H1 (cell line): ENCODE results near the gene SCAI. TPM values are rescaled to one million over a fixed set of nuclear protein-coding genes. Genes with fewer than 3 reads are reported as not detected.

Experiments used
- ASH2L ChIP-seq: fragments of 200-600, 300-600 bp; sonication (generic); IDR thresholded peaks from one replicate; pipeline ENCODE4 v1.7.1; 2017; ENCODE audit warnings: low read length
- ATF3 ChIP-seq: IDR thresholded peaks from 2 replicates; pipeline ENCODE4 v1.6.1; 2011; ENCODE audit warnings: low read depth, mild to moderate bottlenecking, low read length; ENCODE audit not compliant: insufficient read depth
- BCL11A ChIP-seq, 2 experiments: IDR thresholded peaks; one replicate each; pipeline ENCODE4 v1.6.1; 2011; ENCODE audit warnings: low read depth in 2 of 2, low read length in 2 of 2, mild to moderate bottlenecking in 2 of 2
- CBX5 ChIP-seq: fragments of 300-800, 300-1000 bp; sonication (generic); IDR thresholded peaks from 2 replicates; pipeline ENCODE4 v1.7.1; 2016; ENCODE audit warnings: antibody characterized with exemption, low read length, low read depth
- CEBPB ChIP-seq: IDR thresholded peaks from 2 replicates; pipeline ENCODE4 v1.6.1; 2012; ENCODE audit warnings: low read depth, low read length
- CREB1 ChIP-seq: IDR thresholded peaks from 2 replicates; pipeline ENCODE4 v1.6.1; 2012; ENCODE audit warnings: inconsistent platforms
- EGR1 ChIP-seq: IDR thresholded peaks from 2 replicates; pipeline ENCODE4 v1.6.1; 2011; ENCODE audit warnings: low read depth, low read length, borderline replicate concordance
- EZH2 ChIP-seq: fragments of 200-600 bp; sonication (generic); IDR thresholded peaks from 2 replicates; pipeline ENCODE4 v1.7.1; 2012; ENCODE audit warnings: low read depth, mild to moderate bottlenecking, moderate library complexity, low read length, inconsistent platforms; ENCODE audit not compliant: severe bottlenecking
- HDAC2 ChIP-seq, 2 experiments: fragments of 300-600 bp in 1 of 2; sonication (generic) in 1 of 2; IDR thresholded peaks; 2 replicates each; pipeline ENCODE4 v1.6.1; 2011 to 2012; ENCODE audit warnings: low read depth in 2 of 2, low read length in 2 of 2, mild to moderate bottlenecking in 2 of 2, moderate library complexity in 2 of 2, borderline replicate concordance in 1 of 2, inconsistent platforms in 1 of 2
- JUN ChIP-seq: IDR thresholded peaks from 2 replicates; pipeline ENCODE4 v1.6.1; 2011; ENCODE audit warnings: low read depth, mild to moderate bottlenecking, improper control_type of control experiment, low read length
- KDM1A ChIP-seq: fragments of 200-600, 300-600 bp; sonication (generic); IDR thresholded peaks from 2 replicates; pipeline ENCODE4 v1.7.1; 2016; ENCODE audit warnings: mild to moderate bottlenecking, low read length, borderline replicate concordance
- KDM4A ChIP-seq: IDR thresholded peaks from one replicate; pipeline ENCODE4 v1.7.1; 2012; ENCODE audit warnings: low read depth, mild to moderate bottlenecking, moderate library complexity, low read length, inconsistent platforms; ENCODE audit not compliant: severe bottlenecking
- POLR2AphosphoS5 ChIP-seq: IDR thresholded peaks from 2 replicates; pipeline ENCODE4 v1.6.1; 2011; ENCODE audit warnings: low read depth, low read length
- RBBP5 ChIP-seq: IDR thresholded peaks from 2 replicates; pipeline ENCODE4 v1.7.1; 2012; ENCODE audit warnings: low read depth, mild to moderate bottlenecking, inconsistent platforms, low read length, moderate library complexity, borderline replicate concordance
- RXRA ChIP-seq: IDR thresholded peaks from 2 replicates; pipeline ENCODE4 v1.6.1; 2011; ENCODE audit warnings: low read depth, mild to moderate bottlenecking, low read length, moderate library complexity; ENCODE audit not compliant: insufficient read depth
- SAP30 ChIP-seq: fragments of 300-600 bp; sonication (generic); IDR thresholded peaks from 2 replicates; pipeline ENCODE4 v1.7.1; 2012; ENCODE audit warnings: low read length, moderate library complexity, mild to moderate bottlenecking, inconsistent platforms; ENCODE audit not compliant: insufficient read depth, insufficient replicate concordance
- SIRT6 ChIP-seq: IDR thresholded peaks from one replicate; pipeline ENCODE4 v1.7.1; 2012; ENCODE audit warnings: low read length, inconsistent platforms
- SIX5 ChIP-seq: IDR thresholded peaks from 2 replicates; pipeline ENCODE4 v1.6.1; 2011; ENCODE audit warnings: mild to moderate bottlenecking, low read depth, low read length
- SP2 ChIP-seq: IDR thresholded peaks from 2 replicates; pipeline ENCODE4 v1.6.1; 2012; ENCODE audit warnings: mild to moderate bottlenecking, low read length, inconsistent platforms
- SP4 ChIP-seq: IDR thresholded peaks from 2 replicates; pipeline ENCODE4 v1.6.1; 2012; ENCODE audit warnings: low read length, inconsistent platforms
- SRF ChIP-seq: IDR thresholded peaks from 2 replicates; pipeline ENCODE4 v1.6.1; 2011; ENCODE audit warnings: mild to moderate bottlenecking, low read depth, low read length, moderate library complexity
- SUZ12 ChIP-seq: fragments of 200-600 bp; sonication (generic); IDR thresholded peaks from 2 replicates; pipeline ENCODE4 v1.6.1; 2012; ENCODE audit warnings: mild to moderate bottlenecking, inconsistent platforms, low read length, moderate library complexity, mixed read lengths
- TAF1 ChIP-seq: IDR thresholded peaks from 2 replicates; pipeline ENCODE4 v1.6.1; 2011; ENCODE audit warnings: mild to moderate bottlenecking, low read depth, low read length
- ZNF274 ChIP-seq: IDR thresholded peaks from 2 replicates; pipeline ENCODE4 v1.7.0; 2012; ENCODE audit warnings: low read length, borderline replicate concordance; ENCODE audit errors: extremely low read depth
- polyA plus RNA-seq, 7 experiments: library from polyadenylated mRNA; depleted of rRNA in 3 of 7; stranded (reverse) in 5 of 7; unstranded in 2 of 7; fragments of >200 nt in 5 of 7; fragments of 200-250 nt in 2 of 7; gene quantifications; 1 replicate in 5 of 7; 2 replicates in 1 of 7; 4 replicates in 1 of 7; pipeline versions ENCODE4 v1.2.1 to v1.2.3, GENCODE V29; 2011 to 2013; ENCODE audit warnings: missing spikeins in 2 of 7, mixed read lengths in 2 of 7
- total RNA-seq: library from RNA; stranded (reverse); fragmentation: NEBNext Ultra II Directional; extraction: Animal tissue kit (Norgen Biotek cat#: 25700); gene quantifications from 2 replicates; pipeline ENCODE4 v1.2.1, GENCODE V29; 2021

Gene SCAI
- total and polyA plus RNA-seq, 2 of the 8 experiments (the other 6 are each of a cell fraction or from before 2014, with no cell fraction given) = 6.4 to 19.8 TPM

GRCh38 chr9:125143377-125144090 is at the start of gene SCAI (continued):
- TF ChIP-seq SP2 (peak; percentile 84), POLR2AphosphoS5 (peak; percentile 65; the same call in 1 of the 2 replicates), BCL11A (IDR thresholded peaks at IDR 0.05; ENCODE audit: low read depth in 2 of 2, low read length in 2 of 2) (no peak), EGR1 (no peak), ZNF274 (no peak), SAP30 (no peak), RXRA (no peak), HDAC2 (IDR thresholded peaks at IDR 0.05; ENCODE audit: borderline replicate concordance in 1 of 2, low read depth in 2 of 2, low read length in 2 of 2) (no peak), CBX5 (no peak), EZH2 (no peak), KDM4A (peak; percentile 8), CEBPB (no peak), SIX5 (no peak), CREB1 (peak; percentile 66), ASH2L (peak; percentile 63), JUN (no peak), ATF3 (no peak), SRF (no peak), SP4 (no peak; the same call in 1 of the 2 replicates), RBBP5 (no peak; the same call in 1 of the 2 replicates), TAF1 (peak; percentile 83), SIRT6 (no peak), KDM1A (no peak), SUZ12 (no peak)
